HG02938 (cell line): ENCODE results near the gene ADAMTS2.

ENCODE experiments used
- ATAC-seq: cut with Tn5 transposase; IDR thresholded peaks from one replicate; pipeline ENCODE4 v1.9.1; 2021; ENCODE audit warnings: mild to moderate bottlenecking, moderate library complexity; ENCODE audit not compliant: unreplicated experiment

The ADAMTS2 gene

DNA sequence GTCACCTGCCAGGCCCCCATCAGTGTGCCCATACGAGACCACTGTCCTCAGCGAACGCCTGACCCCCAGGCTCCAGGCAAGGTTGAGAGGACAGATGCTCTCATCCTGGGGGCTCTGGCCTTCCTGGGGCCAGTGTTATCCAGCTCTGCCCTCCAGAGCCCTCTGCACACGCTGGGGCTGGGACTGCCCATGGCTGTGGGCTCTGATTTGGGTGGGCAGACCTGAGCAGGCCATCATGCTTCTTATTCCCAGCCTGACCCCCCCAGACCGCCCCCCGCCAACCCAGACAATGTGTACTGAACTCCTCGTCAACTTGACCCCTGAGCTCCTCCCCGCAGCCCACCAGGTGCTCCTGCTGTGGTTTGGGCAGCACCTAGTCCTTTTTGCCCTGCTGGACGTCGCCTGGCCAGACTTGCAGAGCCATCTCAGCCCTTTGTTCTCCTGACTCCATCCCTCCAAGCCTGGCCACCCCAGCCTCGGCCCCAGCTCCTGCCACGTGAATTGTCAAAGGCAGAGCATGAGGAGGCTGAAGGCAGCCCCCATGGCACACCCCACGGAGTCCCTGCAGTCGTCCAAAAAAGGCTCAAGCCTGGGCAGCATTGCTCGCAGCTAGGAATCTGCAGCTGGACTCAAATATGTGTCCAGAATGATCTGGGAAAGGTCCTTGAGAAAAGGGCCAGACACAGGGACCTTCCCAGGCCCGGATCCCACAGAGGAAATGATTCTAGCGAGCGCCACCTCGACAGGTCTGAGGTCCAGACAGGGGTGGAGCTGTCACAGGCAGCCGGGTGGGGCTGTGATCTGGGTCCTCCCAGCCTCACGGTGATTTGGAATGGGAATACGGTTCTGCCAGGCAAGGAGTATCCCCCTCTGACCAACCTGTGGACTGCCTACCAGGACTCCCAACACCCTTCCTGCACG, 87.0 kb downstream of the ADAMTS2 start:
- ATAC-seq, result no peak

DNA sequence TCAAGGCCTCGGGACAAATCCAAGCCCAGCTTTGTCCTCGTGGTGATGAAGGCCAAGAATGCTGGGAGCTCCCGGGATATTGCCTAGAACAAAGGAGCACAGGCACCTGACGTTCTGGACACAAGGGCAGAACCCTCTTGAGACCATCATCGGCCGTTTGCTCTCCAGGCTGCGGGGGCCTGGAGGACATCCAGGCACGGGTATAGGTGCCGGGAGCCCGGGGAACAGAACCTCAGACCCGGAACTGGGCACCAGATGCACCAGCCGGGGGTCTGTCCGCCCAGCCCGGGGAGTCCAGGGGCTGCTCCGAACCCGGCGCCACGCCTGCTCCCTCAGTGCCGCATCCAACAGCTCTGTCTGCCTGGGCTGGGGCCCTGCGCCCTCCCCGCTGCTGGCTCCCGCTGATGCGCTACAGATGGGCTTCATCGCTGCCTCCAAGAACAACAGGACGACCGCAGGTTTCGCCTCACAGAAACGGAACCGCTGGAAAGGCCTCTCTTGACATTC, 88.0 kb downstream of the ADAMTS2 start:
- no peak for ATAC-seq

DNA sequence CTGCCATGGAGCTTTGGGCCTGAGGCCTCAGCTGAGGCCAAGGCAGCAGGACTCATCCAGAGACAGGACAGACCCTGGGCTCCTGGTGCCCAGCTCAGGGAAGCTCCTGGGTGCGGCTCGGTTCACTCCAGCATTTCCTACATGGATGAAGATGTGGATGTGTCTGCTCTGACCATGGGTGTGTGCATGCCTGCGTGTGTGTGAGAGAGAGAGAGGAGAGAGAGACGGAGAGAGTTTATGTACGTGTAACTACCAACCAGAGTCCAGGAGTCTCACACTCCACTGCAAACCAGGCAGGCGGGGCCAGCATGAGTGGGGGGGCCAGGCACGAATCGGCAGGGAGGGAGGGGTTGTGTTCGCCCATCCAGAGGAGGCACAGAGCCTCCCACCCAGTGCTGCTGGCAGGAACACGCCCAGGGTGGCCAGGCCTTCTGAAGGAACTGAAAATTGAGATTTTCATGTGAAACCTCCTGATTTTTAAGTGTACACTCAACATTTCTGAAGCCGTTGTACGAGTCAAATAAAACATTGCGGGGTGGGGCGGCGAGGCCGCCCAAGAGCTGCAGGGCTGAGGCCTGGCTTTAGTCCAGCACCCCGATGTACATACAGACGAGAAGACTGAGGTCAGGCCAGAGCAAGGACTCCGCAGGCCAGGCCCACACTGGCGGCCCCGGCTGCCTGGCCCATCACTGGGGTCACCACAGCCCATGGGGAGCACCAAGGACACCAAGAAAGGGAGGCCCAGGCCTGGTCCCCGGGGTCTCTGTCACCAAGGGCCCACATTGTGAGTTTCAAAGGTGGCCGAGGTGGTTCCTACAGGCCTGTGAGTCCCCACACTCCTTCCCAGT, 88.7 kb downstream of the ADAMTS2 start:
- no peak for ATAC-seq

DNA sequence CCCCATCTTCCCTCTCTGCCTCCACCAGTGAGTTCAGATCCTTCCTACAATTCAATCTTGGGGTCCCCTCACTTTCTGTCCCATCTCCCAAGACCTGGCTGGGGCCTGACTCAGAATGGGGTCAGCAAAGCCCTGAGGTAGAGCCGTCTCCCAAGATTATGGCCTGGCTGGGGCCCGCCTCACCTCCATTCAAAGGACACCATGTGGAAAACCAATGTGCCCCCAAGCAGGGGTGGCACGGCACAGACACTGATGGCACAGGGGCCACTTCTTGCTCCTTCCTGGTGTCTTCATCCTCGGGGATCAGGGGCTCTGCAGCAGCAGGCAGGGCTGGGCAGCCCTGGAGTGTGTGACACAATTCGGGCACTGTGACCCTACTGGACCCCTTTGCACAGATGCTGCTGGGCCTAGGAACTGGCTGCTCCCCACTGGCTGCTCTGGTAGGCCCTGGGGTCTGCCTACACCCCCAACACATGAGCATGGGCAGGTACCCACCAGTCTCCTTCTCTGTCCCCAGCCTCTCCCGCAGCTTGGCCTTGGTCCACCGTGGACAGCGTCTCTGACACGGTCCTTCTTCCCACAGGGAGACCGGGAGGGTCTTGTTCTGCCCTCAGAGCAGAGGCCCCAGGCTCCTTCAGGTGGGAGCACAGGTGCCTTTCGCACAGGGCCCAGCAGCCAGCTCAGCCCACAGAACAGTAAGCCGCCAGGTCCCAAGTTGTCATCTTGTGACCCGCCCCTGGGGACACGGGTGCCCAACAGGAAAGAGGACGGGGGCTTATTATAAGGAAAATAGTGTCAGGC, 89.5 kb downstream of the ADAMTS2 start:
- no peak for ATAC-seq

DNA sequence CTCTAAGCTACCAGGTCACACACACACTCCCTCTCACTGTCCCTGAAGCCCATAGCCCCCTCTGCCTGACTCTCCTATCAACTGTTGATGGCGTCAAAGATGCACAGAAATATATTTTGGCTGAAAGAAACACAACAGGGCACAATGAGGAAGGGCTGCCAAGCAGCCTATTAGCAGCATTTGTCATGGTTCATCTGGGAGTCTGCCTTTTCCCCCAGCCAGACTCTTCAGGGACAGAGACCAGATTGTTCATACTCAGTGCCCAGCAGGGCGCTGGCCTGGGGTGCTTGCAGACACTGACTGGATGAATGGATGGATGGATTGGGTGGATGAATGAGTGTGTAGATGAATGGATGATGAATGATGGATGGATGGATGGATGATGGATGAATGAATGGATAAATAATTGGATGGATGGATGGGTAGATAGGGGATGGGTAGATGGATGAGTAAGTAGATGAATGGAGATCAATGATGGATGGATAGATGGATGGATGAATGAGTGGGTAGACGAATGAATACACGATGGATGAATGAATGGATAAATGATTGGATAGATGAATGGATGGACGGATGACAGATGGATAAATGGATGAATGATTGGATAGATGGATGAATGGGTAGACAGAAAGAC, 90.5 kb downstream of the ADAMTS2 start:
- no peak for ATAC-seq

DNA sequence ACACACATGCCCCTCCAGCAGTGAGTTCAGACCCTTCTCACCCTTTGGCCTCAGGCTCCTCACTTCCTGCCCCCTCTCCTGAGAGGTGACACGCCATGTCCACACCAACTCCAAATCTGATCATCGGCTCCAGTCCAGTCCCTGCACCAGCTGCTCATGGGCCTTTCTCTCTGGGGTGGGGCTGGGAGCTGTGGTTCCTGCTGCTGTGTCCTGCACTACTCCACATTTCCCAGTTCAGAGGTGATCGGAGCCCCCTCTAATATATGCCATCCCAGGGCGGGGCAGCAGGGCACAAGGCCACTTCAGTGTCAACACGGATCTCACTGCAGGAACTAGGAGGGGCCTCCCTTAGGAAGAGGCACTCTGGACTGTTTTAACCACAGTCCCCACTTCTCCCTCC, 91.5 kb downstream of the ADAMTS2 start:
- ATAC-seq, result no peak

DNA sequence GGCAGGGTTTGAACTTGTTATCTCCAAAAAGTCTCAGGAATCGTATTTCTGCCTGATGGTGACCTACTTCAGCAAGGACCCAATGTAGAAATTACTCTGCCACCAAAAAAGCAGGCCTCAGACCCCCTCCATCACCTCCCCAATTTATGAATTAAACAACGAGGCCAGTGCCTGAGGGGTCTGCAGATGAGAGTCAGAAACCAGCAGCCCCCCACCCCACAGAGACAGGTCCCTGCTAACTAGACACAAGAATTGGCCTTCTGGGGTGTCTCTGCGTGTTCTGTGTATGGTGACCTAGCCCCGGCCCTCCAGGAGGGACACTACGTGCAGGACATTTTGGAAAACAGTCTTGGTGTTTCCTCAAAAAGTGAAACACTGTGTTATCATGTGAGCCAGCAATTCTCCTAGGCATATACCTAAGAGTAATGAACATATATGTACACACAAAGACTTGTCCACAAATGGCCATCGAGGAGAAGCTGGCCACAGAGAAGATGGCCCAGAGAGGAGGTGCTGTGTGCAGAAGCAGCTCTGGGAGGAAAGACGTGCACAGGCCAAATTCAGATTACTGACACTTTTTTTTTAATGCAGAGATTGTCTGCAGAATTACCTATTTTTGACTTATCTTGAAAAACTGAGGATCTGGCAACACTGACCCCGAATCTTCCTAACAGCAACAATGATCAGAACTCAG, 93.8 kb downstream of the ADAMTS2 start:
- no peak for ATAC-seq

DNA sequence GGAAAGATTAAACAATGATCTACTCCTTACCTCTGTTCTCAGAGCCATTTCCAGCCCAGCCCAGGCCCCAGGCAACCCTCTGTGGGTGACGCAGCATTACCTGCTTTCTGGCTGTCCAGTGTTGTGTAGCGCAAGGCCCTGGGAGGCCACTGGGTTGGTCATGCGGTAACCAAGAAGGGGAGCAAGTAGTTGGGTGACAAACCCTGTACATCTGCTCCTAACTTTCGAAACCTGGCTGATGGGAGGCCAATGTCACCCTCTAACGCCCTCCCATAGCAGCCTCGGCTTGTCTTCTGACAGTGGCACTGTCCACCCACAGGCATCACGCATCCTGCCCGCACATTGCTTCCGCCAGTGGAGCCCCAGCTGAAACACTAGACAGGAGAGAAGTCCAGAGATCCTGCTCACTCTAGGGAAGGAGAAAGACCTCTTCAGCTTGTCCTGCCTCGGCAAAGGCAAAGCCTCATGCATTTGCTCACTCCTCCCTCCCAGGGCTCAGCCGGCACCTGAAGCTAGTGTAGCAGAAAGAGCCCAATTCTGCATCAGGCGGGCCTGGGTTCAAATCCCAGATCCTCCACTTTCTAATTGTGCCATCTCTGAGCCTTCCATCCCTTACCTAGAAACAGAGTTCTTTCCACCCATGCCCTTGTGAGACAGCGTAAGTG, 94.6 kb downstream of the ADAMTS2 start:
- ATAC-seq, result no peak

DNA sequence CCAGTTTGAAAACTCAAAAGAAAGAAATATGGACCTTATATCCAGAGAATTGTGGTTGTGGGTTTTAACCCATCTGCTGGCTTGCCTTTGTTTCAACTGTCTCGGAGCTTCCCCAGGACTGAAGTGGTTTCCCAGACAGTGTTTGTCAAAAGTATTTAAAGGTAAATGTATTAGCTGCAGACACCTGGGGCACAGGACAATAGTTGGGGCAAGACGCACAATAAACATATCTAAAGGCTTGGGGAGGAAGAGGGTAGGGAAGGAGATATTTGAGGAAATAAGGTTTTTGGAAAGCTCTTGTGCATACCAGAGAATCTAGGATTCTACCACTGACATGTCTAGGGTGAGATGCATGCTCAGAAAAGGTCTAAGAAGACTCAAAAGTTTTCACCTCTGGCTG, 99.0 kb downstream of the ADAMTS2 start:
- ATAC-seq, result no peak

DNA sequence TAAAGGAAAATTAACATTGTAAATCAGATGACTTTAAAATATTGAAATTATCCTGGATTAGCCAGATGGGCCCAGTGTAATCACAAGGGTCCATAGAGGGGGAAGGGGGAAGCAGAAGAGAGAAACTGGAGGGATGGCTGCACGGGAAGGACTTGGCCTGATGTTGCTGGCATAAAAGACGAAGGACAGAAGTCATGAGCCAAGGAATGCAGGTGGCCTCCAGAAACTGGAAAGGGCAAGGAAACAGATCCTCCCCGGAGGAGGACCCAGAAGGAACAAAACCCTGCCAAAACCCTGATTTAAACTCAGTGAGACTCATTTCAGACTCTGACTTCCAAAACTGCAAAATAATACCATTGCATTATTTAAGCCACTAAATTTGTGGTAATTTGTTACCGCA, 100.2 kb downstream of the ADAMTS2 start:
- ATAC-seq, result no peak

DNA sequence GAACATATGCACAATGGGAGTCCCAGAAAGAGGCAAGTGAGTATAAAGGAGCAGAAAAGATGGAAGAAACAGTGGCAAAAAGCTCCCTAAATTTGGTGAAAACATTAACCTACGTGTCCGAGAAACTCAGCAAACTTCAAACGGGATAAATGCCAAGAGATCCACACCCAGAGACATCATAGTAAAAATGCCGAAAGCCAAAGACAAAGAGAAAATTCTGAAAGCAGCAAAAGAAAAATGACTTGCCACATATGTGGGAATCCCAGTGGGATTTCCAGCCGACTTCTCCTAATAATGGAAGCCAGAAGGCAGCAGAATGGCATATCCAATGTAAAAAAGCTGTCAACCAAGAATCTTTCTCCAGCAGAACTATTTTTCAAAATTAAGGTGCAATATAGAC, 101.2 kb downstream of the ADAMTS2 start:
- ATAC-seq, result no peak

DNA sequence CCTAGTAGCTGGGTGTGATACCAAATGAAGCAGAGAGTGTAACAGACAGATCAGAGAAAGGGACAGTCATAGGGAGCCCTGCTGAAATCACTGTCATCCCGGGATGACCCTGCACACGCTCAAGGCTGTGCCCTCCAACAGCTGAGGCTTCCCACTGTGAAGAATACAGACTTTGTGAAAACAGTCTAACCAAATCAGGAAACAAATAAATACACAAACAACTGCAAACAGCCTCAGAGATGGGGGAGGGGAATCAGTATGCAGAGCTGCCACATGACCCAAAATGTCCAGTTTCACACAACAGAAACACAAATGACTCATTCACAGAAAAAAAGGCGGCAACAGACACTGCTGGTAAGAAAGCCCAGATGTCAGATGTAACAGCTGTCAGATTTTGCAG, 101.9 kb downstream of the ADAMTS2 start:
- ATAC-seq, result no peak

DNA sequence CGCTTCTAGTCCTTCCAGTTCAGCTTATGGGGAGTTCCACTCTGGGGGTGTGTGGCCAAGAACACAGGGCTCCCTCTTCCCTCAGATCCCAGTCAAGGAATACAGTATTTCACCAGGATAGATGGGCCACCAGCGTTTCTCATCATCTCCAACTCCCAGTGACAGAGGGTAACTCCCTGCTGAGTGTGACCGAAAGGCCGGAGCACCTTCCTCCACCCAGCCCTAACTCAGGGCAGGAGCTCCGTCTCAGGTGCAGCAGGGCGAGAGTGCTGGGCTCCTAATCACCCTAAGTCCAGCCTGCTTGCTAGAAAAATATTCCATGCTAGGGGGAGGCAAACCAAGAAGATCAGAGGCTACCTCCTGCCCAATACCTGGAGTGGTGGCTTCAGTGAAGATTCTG, 102.6 kb downstream of the ADAMTS2 start:
- no peak for ATAC-seq

DNA sequence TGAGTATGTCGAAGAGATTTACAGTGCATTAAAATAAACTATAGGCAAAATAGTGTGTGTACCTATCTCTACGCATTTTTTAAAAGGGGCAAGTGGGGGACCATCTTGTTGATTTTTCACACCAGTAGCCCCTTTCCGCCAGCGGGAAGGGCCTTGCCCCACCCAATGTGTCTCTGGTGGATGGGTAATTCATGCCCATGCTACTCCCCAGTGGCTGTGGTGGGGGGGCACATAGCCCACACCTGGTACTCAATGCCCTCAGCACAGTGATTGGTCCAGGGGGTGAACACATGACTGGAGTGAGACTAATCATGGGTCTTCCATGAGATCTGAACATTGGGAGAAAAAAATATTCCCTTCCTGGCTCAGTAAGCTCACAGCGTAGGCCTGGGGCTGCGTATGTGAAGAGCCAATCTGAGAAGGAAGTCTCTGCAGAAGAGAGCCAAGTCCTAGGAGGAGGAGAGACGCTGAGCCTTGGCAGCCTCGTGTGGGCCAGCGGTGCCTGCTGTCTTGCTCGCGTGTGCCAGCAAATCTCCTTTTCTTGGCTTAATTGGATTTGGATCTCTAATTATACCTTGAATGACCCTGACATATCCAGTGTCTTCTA, 103.4 kb downstream of the ADAMTS2 start:
- ATAC-seq, result no peak

DNA sequence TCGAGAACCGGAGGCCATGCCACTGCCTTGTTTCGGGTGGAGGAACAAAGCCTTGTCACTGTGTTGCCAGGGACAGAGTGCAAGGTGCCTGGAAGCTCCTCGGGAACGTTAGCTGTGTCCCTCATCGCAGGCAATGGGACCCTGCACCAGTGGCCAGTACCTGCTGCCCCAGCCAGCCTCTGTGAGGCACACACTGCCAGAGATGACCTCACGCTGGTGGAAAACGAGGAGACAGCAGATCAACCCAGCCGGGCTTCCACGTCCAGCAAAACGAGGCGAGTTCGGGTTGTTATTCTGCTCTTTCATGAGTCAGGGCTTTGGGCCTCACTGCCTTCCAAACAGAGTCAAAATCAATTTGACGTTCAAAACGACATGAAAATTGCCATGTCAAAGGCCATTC, 104.1 kb downstream of the ADAMTS2 start:
- ATAC-seq, result no peak

DNA sequence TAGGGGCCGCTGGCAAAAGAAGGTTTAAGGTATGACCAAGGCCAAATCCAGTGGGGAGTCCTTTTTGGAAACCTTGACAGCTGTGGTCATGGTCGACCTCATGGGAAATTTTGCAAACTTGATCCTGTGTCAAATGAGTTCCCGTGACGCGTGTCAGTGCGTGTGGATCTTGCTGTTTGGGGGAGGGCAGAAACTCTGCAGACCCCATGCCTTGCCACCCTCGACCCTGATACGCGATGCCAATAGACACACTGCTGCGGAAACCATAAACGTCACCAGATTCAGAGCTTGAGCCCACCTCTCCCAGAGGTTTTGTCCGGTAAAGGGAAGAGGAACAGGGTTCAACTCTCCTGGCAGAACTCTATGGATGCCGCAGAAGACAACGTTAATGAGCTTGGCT, 104.7 kb downstream of the ADAMTS2 start:
- ATAC-seq, result no peak

DNA sequence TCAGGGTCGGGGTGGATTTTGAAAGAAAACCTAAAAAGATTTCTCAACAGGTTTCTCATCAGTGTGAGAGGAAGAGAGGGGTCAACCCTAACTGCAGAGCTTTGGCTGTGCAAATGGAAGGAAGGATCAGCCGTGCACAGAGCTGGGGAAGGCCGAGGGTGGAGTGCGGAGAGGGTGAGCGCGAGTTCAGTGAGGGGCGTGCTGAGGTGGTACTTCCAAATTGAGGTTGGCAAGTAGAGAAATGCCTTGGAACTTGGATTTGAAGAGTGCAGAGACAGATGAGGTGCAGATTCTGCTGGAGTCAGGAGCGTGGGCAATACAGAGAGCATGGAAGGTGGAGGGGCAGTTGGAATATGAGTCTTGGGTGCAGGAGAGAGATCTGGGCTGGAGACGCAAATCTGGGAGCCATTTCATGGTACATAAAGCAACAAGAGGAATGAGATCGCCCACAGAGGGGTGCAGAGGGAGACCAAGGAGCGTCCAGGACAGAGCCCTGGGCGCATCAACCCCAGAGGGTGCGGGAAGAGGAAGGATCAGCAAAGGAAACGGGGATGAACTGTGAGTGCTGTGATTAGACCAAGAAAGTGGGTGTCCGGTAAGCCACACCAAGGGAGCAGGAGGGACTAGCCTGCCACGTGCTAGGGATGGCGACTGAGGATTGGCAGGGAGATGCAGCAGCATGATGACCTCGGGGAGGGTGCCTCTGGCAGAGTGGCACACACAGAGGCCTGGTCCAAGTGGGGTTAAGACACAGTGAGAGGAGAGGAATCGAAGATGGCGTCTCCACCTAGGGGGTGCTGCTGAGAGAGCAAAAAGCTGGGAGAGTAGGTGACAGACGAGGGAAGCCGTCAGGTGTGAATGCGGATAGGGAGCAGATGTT, 105.8 kb downstream of the ADAMTS2 start:
- ATAC-seq, result no peak

DNA sequence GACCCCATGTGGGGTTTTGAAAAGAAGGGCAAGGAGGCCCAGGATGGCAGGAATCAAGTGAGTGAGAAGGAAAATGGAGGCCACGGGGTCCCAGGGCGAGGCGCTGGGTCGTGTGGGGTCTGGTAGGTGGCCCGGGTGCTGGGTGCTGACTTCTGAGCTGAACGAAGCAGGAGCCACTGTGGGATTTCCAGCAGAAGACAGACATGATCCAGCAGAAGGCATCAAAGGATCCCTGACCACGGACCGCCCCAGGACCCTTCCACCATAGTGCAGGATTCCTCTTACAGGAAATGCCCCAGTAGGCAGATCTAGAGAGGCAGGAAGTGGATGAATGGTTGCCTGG, 106.7 kb downstream of the ADAMTS2 start:
- no peak for ATAC-seq
